GM18907 (cell line): ENCODE results near the gene ZNF497.

ENCODE experiments used
- ATAC-seq: cut with Tn5 transposase; IDR thresholded peaks from one replicate; pipeline ENCODE4 v1.9.1; 2021; ENCODE audit warnings: mild to moderate bottlenecking, moderate library complexity; ENCODE audit not compliant: unreplicated experiment

ZNF497 gene

DNA sequence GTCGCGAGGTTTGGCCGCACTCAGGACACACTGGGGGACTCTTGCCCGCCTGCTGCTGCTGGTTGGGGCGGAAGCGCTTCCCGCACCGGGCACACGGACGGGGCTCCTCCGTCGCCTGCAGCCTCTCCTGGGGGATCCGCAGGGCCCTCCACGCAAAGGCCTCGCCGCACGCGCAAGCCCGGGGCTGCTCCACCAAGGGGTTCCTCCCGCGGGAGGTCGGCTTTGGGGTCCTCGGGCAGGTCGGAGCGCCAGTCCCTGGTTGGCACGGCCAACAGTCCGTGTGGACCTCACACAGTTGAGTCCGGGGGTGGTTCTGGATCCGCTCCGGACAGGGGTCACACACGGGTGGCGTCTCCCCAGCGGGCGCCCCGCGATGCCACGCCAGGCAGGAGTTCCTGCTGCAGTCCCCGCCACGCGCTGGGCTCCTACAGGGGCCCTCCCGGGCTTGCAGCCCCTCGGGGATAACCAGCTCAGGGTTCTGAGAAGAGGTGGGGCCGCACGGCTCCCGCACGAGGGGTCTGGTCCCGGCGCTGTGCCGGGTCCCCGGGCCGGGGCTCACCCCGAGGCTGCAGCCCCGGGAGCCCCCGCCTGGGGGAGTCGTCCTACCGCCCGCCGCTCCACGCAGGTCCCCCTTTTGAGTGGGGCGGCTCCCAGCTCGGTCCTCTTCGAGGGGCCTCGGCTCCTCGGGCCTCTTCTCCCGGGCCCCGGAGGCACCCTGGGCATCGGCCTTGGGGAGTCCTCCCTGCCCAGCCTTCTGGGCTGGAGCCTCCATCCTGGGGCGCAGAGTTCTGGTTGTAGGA is 6.2 kb upstream of the ZNF497 start:
- no peak for ATAC-seq

DNA sequence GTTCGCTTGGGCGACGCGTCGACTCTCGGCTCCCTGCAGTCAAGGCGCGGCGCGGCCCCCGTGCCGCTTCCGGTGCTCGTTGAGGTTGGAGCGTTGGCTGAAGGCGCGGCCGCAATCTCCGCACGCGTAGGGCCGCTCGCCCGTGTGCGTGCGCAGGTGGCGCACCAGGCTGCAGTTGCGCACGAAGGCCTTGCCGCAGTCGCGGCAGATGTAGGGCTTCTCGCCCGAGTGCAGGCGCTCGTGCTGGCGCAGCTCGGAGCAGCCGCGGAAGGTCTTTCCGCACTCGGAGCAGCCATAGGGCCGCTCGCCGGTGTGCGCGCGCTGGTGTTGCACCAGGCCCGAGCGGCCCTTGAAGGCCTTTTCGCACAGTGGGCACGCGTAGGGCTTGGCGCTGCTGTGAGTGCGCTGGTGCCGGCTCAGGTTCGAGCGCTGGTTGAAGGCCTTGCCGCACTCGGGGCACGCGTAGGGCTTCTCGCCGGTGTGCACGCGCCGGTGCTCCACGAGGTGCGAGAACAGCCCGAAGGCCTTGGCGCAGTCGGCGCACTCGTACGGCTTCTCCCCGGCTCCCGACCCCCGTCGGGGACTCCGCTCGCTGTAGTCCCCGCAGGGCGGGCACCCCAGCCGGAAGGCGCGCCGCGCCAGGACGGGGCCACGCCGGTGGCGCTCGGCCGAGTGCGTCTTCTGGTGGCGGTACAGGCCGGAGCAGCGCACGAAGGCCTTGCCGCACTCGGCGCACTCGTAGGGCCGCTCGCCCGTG is 5.3 kb upstream of the ZNF497 start:
- no peak for ATAC-seq

DNA sequence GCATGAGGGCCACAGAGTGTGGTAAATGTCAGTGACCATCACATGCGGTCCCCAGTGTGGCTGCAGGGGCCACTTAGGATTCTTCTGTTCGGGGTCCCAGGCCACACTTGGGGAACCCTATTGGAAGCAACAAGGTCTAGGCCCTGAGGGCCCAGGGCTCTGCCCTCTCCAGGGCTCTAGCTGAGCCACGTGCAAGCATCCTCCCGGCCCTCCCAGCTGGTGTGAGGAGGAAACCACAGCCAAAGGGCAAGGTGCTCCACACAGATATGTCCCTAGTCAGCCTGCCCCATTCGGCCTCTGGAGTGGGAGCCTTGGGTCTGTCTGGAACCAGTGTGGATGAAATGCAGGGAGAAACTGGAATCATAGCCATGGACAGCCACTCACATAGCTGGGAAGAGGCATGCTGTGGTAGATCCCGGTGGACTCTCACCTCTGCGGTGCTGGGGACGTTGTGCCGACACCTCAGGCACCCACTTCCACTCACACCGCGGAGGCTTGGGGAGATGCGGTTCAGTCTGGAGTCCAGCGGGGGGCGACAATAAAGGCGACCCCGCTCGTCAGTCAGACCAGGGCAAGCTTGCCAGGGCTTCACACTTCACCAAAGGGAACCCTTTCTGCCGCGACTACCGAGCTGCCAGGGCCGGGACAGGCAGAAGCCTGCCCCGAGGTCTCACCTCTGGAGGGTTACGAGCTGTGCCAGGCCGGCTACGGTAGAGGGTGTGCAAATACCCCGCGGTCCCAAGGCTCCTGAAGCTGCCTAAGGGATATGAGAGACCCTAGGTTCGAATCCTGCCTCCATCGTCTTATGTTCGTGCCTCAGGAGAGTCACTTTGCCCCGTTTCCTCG is 4.3 kb upstream of the ZNF497 start:
- no peak for ATAC-seq

DNA sequence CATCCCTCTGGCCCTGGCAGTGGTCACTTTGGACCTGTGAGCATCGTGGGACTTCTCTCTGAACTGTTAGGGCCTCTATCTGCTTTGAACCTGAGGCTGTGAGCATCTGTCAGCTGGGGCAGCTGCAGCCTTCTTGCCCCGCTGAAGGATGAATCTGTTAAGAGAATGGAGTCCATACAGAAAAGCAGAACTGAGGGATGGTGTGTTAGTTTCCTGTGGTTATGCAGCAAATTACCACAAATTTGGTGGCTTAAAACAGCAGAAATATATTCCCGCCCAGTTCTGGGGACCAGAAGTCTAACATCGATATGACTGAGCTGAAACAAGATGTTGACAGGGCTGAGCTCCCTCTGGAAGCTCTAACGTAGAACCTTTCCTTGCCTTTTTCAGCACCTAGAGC is 1.6 kb upstream of the ZNF497 start:
- ATAC-seq: no peak

DNA sequence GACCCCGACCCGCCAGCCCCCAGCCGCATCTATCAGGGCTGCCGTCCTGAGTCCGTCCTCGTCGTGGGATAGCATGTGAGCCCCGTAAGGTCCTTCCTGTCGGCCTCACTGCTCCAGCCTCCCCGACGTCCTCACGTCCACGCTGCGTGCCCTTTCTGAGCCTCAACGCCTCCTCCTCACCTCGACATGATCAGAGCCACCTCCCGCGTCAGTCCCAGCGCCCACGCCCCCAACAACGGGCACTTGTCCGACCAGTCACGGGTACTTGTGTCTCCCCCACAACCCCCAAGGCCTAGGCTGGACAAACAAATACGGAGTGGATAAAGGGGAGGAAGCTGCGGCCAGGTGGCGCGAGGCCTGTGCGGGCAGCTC is 665 bp downstream of the ZNF497 start:
- ATAC-seq: no peak

DNA sequence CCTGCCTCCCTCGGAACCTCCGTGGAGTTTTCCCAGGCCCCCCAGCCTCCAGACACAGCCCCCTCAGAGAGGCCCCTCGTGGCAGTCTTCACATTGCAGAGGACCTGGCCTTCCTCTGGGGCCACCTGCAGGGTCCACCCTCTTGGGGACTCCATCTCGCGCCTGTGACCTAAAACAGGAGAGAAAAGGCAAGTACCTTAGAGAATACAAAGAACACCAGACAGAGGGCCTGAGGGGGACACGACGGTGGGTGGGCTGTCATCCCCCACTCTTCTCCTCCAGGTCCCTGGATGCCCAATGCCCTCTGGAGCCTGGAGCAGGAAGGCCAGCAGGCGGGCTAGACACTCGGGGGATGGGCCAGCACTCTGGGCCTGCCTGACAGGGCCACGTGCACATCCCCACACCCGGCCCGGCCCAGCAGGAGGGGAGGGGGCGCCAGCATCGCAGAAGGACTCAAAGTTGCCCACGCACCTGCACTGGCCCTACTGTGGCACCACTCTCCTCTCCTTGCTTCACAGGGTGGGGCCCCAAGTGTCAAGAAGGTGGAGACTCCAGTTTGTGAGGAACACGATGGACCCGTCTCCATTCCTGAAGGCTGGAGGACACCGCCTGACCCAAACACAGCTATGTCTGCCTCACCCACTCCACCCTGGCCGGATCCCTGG is 4.9 kb downstream of the ZNF497 start:
- ATAC-seq: no peak

DNA sequence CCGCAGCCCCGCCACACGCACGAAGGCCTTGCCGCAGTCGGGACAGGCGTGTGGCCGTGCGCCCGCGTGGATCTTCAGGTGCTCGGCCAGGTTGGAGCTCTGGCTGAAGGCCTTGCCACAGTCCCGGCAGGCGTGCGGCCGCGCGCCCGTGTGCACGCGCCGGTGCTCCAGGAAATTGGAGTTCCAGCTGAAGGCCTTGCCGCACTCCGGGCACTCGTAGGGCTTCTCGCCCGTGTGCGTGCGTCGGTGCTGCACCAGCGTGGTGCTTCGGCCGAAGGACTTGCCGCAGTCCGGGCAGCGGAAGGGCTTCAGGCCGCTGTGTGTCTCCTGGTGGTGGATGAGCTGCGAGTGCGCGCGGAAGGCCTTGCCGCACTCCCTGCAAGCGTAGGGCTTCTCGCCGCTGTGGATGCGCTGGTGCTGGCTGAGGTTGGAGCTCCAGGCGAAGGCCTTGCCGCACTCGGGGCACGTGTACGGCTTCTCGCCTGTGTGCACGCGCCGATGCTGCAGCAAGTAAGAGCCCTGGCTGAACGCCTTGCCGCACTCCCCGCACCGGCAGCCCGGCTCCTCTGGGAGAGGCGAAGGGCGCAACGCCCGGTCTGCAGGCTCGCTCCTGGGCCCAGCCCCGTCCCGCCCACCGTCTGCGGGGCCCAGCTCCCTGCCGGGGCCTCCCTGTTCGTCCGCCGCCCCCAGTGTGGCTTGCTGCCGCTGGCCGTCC is 5.6 kb downstream of the ZNF497 start:
- ATAC-seq: no peak

DNA sequence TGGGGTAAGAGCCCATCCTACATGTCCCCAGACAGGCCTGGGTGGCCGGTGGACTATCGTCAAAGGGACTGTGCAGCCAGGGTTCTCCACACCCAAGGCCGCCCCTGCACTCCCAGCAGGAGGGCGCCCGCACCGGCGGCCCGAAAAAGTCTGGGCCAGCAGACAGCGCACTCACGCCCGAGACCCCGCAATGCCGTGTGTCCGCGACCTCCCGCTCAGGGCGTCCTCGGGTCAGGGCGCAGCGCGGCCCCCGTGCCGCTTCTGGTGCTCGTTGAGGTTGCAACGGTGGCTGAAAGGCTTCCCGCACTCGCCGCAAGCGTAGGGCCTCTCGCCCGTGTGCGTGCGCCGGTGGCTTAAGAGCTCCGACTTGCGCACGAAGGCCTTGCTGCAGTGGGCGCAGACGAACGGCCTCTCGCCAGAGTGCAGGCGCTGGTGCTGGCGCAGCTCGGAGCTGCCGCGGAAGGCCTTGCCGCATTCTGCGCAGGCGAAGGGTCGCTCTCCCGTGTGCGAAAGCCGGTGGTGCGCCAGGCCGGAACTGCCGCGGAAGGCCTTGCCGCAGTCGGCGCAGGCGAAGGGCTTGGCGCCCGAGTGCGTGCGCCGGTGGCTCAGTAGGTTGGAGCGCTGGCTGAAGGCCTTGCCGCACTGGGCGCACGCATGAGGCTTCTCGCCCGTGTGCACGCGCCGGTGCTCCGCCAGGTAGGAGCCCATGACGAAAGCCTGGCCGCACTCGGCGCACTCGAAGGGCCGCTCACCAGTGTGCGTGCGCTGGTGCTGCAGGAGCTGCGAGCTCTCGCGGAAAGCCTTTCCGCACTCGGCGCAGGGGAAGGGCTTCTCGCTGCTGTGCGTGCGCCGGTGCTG is 6.4 kb downstream of the ZNF497 start:
- no peak for ATAC-seq

DNA sequence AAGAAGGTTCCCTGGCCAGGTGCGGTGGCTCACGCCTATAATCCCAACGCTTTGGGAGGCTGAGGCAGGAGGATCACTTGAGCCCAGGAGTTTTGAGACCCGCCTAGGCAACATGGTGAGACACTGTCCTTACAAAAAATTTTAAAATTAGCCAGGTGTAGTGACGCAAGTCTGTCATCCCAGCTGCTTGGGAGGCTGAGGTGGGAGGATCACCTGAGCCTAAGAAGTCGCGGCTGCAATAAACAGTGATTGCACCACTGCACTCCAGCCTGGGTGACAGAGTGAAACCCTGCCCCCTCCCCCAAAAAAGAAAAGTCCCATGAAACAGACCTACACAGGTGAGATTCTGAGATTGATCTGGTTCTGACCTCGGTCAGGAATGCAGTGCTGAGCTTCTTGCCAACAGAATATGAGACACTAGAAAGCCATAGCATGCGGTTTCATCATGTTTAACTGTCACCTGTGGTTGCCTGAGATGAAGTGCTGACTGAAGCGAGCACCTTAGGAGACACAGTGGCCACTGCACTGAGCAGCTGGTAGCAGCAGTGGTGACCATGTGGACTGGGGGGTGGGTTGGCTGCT is 7.2 kb downstream of the ZNF497 start:
- ATAC-seq: no peak

DNA sequence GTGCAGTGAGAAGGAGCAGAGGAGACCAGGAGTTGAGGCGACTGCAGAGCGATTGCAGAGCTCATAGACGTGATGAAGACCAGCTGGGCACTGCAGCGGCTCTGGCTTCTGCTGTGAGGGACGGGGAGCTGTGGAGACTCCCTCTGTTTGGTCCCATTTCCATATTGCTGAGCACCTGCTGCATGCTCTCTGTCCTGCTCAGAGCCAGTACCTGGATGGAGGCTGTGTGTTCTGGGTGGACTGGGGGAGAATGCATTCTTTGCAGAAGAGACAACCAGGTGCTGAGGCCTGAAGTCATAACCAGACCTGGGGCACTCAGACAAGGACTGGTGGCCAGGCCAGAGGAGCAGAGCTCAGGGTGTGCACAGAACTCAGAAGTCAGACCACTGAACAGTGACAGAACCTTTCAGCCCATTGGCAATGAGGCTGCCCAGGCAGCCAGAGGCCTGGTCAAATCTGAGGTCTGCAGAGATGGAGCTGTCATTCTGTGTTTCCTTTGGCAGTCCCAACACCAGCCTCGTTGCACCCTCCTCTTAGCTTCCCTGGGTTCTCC is 8.0 kb downstream of the ZNF497 start:
- no peak for ATAC-seq

DNA sequence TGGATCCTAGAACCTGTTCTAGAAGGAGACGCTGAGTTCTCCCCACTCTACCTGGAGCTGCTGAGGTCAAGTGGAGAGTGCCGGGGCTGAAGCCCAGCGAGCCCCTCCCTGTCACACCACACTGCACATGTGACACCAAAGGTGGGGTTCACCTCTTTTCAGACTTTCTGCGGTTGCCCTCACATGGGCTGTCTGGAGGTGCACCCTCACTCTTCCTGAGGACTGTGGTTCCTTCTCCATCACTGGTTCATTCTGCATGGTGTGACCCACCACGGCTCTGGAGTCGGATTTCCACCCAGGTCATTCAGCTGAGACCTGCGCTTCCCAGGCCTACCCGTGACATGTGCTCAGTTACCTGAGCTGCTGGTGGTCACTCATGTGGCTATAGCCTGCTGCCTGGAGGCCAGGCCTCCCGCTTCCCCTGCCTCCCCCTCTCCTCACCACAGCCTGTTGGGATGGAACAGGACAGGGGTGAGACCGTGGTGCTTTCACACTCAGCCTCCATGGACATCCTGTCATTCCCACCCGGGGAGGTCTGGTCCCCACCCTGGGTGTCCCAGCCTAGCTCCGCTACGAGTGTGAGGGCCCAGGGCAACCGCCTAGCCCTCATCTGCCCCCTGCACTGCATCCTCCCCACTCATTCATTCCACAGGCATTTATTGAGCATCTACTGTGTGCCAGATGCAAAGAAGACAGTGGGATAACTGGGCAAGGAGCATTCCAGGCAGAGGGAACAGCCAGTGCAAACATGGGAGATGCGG is 8.7 kb downstream of the ZNF497 start:
- ATAC-seq: no peak

DNA sequence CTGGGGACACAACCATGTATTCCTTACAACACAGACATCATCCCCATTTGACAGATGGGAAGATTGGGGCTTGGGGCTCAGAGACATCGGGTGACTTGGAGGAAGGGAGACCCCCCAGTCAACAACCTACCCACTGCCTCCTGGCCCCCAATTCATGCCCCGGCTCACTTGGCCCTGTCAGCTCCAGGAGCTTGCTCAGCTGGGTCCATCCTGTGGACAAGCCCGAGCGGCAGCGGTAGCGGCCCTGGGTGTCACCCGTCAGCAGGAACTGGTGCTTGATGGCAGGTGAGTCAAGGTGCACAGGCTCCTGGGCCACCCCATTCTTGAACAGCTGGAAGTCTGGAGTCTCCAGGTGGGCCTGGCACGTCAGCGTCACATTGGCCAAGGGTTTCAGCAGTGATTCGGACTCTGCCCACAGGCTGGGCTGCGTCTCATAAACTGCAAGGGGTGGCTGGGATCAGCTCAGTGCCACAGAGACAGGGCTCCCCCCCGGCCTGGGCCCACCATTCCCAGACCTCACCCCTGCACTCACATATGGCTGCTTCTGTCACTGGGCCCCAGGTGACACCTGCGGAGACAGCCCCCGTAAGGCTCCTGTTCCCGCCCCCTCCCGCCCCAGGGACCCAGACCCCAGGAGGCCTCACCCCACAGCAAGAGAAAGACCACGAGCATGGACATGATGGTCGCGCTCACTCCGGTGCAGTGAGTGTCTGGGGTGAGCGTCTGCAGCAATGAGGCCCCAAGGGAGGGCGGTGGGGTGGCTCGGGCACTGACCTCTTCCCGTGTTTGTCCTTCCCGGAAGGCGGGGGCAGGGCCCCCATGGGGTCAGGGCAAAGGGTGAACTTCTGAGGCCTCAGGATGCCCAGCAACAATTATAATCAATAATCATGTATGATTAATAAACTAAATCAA is 9.5 kb downstream of the ZNF497 start, which contains the start of gene A1BG:
Gene A1BG (minus strand): TSS at position 733 of the 912 bp plus-strand sequence. CDS start 55 bp downstream, at position 678.
- no peak for ATAC-seq

DNA sequence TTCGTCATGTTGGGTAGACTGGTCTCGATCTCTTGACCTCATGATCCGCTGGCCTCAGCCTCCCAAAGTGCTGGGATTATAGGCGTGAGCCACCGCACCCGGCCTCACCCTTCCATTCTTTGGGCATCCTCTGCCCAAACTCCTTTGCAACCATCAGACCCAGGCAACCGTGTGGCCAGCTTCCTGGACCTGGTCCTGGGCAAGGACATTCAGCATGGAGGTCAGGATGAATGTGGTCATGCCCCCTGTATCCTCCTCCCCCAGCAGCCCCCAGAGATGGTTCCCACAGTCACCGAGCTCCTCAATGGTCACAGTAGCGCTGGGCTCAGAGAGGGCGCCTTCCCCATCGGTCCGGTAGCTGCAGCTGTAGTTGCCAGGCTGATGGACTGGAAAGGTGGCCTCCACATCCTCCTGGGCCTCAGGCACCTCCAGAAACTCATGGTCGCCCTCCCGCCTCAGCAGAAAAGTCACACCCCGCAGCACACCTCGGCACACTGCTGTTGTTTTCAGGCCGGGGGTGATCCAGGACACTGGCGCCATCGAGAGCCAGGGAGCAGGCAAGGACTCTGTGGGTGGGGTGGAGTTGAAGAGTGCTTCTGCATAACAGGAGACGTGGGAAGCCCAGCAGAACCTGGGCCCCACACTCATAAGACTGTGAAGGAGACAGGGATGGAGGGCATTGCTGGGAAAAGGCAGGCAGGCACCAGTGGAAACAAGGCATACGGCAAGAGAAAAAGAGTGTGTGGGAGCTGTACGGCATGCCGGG is 10.4 kb downstream of the ZNF497 start:
- no peak for ATAC-seq

DNA sequence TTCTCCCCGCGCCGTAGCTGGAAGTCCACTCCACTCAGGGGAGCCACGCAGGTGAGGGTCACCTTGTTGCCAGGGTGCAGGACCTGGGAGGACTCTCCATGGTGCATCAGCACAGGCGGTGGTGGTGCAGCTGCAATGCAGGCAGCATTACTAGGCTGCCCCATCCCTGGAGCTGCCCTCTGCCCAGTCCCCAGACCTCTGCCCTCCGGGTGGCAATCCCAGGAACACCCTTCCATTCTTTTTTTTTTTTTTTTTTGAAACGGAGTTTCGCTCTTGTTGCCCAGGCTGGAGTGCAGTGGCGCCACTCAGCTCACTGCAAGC is 11.0 kb downstream of the ZNF497 start:
- ATAC-seq: no peak

DNA sequence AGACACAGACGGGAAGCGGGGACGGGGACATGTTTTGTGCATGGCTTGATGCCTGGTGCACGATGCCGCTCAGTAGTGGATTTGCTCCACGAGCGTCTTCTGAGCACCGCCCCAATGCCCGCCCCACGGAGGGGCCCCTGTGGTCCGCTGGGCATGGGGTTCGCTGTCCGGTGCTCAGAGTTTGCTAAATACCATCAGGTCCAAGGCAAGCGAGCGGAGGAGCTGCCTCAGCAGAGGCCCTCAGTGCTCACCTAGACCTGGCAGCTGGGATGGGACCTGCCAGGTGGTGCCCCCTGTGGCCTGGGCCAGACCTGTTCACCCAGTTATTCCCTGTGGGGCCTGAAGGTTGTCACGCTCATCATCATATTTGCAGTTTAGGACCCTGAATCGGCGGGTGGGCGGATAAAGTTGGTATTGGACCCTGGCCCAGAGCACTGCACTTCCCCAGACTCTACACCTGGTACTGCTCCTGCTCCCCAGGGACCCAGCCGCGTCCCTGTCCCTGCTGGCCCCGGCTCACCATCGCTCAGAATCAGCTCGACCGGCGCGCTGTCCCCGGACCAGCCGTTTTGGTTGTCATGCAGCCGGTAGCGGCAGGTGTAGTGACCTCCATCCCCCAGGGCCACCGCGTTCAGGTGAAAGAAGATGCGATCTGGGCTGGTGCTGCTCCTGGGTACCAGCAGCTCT is 11.5 kb downstream of the ZNF497 start:
- no peak for ATAC-seq
